ENCODE data around the gene ADAMTS7.
"Not testable (repeated sequence)": the region's sequence is repeated elsewhere in the genome, so short reads cannot be mapped to it uniquely, and the experiment has no call there.

ADAMTS7 gene

DNA sequence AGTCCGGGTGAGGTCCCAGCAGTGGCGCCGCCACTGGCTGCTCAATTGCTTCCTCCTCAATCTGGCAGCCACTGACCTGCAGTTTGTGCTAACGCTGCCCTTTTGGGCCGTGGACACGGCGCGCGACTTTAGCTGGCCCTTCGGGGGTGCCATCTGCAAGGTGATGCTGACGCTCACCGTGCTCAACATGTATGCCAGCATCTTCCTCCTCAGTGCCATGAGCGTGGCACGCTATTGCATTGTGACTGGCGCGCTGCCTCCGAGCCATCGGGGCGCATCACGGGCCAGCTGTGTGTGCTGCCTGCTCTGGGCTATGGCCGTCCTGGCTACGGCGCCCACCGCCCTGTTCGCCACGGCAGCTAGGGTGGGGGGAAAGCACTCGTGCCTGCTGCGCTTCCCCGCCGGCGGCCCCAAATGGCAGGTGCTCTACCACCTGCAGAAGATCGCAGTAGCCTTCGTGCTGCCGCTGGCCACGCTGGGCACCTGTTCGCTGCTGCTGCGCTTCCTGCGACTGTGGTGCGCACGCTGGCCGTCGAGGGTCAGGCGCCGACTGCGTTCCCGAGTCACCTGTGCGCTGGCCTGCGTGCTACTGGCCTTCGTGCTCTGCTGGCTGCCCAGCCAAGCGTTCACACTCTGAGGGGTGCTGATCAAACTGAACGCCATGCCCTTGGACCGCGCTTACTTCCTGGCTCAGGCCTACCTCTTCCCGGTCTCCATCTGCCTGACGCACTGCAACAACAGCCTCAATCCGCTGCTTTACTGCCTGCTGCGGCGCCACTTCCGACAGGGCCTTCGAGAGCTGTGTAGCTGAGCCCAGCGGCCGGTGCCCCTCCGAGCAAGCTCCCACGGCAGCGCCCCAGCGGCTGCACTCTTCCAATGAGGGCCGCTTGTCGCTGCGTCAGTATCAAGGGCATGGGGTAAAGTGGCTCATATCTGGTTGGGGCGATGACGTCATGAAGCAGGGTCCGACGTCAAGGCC is 20.3 kb upstream of the ADAMTS7 start:
- no peak for DNase-seq (ENCODE audit: low read depth in 3 of 3)

DNA sequence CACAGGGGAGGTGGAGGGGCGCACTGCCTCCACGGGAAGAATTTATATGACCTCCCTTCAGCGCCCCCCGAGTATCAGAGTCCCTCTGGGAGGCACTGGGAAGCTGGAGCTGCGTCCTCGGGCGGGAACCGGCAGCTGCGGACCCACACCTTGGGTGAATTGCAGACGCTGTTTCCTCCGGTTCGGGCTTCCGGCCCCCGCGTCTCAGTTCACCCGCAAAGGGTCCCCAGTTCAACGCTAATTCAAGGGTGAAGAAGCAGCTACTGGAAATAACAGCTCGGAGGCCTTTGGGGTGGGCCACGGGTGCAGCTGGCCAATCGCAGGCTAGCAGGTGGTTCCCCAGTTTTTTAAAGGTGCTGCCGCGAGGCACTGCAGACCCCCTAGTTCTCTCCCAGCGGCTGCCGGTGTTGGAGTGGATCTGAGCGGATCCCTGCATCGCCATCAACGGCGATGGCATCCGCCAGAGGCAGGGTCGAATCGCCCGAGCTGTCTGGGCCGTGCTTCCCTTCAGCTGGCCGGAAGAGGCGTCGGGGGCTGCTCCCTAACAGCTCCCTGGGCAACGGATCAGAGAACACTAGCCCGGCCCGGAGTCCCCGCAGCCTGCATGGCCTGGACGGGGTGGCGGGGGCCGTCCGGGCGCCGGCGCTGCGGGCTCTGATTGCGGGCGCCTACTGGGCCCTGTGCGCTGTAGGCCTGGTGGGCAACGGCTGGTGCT is 19.4 kb upstream of the ADAMTS7 start:
- no peak for DNase-seq (ENCODE audit: low read depth in 3 of 3)

DNA sequence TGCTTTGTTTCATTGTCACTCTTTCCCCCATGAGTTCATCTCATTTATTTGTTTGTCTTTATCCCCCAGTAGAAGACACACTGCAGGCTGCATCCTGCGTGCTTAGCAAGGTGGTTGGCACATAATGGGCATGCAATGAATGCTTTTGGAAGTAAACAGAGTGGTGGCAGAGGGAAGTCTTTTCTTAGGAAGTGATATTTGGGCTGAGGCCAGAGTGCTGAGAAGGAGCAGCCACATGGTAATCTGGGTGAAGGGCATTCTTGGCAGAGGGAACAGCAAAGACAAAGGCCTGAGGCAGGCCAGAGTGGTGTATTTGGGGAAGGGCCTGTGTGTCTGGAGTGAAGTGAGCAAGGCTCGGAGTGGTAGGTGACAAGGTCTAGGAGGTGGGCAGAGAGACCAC is 17.7 kb upstream of the ADAMTS7 start:
- DNase-seq (ENCODE audit: low read depth in 3 of 3): no peak

DNA sequence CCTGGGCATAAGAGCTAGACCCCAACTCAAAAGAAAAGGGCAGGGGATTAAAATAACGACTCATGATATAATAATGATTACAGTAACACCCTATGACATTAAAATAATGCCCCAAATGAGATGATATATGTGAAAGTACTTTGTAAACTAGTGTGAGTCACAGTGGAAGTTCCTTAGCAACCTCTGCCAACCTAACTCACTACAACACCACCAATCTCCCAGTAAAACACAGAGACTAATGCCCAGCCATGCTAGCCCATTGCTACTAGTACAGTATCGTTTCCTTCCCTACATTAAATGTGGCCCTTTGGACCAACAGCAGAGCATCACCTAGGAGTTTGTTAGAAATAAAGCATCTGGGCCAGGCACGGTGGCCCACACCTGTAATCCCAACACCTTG is 11.2 kb upstream of the ADAMTS7 start:
- no peak for DNase-seq (ENCODE audit: low read depth in 3 of 3)

DNA sequence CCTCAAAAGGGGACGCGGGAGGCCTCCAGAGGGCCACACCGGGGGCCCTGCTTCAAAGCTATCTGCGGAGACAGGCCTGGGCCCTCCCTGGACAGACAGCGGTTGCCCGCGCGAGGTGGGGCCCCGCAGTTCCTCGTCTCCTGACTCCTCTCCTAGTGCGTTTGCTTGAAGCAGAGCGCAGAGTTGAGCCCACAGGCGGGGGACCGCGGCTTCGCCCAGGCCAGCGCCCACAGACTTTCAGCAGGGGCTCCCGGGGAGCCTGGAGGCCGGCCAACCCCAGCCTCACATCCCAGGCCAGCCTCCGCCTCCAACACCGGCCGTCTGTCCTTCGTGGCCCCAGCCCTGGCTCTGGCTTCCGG is 540 bp upstream of the ADAMTS7 start:
- no peak for DNase-seq (ENCODE audit: low read depth in 3 of 3)

DNA sequence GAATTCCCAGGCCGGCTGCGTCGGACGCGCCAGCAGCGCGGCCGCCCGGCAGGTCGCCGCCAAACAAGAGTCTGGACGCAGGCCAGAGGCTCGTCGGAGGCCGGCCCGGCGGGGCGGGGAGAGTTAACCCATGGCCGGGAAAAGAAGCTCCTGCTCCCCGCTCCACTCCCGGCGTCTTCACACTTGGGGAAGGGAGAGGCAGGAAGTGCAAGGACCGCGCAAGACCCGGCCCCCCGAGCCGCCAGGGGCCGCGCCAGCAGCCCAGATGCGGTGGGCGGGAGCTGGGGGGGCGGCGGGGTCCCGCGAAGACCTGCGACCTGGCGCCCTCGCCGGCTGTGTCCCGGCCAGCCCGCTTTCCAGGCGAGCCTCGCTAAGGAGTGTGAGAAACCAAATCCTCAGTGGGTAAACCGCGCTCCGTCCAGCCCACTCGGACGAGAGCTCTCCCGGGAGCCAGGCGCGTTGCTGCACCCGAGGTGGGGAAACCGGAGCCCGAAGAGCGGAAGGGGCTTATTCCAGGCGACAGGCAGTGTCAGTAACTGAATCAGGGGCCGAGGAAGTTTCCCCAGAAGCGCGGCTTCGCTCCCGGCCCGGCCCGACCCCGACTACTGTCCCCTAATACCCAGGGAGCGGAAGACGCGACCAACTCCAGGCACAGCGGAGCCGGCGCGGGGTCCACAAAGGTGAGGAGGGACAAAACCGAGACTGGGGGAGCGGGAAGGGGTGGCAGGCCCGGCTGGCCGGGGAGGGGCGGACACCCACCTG is 721 bp downstream of the ADAMTS7 start:
- no peak for DNase-seq (ENCODE audit: low read depth in 3 of 3)

DNA sequence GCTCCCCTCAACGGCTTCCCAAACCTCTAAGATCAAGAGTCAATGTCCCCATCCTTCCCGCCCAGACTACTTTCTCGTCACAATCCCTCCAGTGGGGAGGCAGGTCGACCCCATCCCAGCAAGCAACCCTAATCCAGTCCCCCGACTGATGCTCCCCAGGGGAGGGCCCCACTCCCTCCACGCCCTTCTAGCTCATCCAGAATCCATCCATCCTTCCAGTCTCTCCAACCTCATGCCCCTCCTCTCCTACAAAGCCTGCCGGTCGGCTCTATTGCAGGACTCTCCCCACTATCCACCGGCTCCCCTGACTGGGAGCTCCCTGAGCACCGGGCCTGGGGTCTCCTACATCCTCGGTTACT is 1.3 kb downstream of the ADAMTS7 start:
- no peak for DNase-seq (ENCODE audit: low read depth in 3 of 3)

DNA sequence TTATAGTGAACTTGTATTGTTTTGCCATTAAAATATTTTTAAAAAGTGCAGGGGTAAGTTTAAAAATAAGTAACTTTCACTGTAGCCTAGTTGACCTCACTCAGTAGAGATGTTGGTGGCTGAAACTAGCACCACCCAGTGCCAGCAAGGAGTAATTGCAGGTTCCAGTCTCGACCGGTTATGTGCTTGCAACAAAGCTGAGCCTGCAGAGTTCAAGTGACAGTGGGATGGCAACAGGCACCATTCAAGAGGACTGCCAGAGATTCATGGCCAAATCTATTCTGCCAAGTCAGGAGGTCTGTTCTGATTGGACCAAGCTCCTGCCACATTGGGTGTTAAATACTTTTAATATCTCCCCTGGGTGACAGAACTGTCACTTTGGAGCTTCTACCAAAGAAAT is 2.7 kb downstream of the ADAMTS7 start:
- DNase-seq (ENCODE audit: low read depth in 3 of 3): no peak

DNA sequence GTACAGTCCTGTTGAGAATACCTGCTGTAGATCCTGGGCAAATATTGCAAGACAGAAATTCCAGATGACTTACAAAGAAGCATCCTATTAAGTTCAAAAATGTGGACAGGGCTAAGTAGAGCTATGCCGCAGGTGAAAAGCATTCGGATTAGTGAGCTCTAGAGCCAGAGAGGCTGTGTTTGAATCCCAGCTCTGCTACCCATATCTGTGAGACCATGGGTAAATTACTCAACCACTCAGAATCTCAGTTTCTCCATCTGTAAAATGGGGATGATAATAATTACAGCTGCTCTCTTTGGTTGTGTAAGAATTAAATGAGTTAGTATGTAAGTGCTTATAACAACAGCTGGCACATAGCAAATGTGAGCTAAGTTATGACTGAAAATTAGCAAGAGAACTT is 3.9 kb downstream of the ADAMTS7 start:
- no peak for DNase-seq (ENCODE audit: low read depth in 3 of 3)

DNA sequence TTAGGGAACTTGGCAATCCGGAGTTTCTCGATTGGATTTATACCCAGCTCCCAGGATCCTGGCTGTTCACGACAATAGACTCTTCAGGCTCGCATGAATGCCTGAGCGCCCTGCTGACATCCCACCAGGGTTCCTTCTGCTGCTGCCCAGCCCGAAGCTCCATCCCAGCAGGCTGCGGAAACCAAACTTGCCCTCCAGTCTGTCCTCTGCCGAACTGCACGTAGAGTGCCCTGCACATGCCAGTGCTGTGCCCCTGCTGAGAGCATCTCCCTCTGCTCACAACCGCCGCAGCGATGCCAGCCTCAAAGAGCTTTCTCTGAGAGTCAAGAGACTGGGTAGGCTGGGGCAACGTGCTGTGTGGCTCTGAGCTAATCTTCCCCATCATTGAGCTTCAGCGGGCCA is 6.9 kb downstream of the ADAMTS7 start:
- no peak for DNase-seq (ENCODE audit: low read depth in 3 of 3)

DNA sequence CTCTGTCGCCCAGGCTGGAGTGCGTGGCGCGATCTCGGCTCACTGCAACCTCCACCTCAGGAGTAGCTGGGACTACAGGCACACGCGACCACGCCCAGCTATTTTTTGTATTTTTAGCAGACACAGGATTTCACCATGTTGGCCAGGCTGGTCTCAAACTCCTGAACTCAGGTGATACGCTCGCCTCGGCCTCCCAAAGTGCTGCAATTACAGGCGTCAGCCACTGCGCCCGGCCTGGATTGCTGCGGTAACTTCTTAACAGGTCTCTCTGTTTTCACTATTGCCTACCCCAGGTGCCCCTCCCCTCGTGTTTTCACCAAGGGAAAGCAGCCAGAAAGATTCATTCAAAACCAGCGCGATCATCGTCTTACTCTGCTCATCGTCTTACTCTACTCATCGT is 10.5 kb downstream of the ADAMTS7 start:
- no peak for DNase-seq (ENCODE audit: low read depth in 3 of 3)

DNA sequence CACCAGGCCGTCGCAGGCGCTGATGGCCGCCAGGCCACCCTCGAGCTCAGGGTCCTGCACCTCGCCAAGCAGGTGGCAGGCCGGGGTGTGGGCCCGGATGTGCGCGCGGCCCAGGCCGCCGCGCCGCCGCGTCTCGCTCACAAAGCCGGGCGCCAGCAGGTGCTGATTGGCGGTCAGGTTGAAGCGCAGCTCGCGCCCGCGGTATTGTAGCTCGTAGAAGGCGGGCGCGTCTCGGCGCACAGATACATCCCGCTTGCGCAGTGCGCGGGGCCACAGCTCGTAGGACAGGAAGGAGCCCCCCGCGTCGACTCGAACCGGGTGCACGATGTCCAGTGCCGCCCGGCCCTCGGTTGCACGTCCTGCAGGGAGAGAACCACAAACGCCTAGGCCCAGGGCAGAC is 11.1 kb downstream of the ADAMTS7 start:
- DNase-seq (ENCODE audit: low read depth in 3 of 3): no peak

DNA sequence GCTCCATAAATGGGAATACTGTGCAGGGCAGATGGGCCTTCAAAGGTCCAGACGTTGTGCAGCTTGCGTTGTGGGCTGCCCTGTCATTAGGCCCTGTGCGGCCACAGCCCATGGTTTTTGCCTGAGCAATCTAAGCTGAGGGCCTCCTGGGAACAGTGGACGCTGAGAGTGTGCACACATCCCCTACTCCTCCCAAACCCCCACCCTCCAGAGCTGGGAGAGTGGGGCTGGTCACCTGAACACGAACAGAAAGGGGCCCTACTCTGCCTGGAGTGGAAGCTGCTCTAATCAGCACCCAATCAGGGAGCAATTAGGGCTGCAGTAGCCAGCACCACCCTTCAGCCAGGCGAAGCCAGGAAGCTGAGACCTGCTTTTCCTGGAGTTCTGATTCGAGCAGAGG is 12.2 kb downstream of the ADAMTS7 start:
- not testable (repeated sequence) for DNase-seq (ENCODE audit: low read depth in 3 of 3)

DNA sequence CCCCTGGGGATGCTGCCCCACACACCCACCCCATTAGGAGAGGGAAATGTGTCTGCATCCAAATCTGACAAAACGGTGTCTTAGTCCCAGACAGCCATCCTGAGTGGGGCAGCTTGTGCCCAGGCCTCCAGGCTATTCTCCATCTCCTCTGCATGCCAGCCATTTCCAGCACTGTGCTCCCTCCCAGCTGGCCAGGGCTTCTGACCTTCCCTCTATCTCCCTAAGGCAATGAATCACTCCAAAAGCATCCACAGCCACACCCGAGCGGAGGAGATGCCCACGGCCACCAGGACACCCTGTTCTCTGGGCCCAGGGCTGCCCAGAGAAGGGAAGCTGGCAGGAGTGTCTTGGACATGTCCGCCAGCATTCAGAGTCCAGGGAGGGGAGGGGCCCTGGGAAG is 12.9 kb downstream of the ADAMTS7 start:
- not testable (repeated sequence) for DNase-seq (ENCODE audit: low read depth in 3 of 3)

DNA sequence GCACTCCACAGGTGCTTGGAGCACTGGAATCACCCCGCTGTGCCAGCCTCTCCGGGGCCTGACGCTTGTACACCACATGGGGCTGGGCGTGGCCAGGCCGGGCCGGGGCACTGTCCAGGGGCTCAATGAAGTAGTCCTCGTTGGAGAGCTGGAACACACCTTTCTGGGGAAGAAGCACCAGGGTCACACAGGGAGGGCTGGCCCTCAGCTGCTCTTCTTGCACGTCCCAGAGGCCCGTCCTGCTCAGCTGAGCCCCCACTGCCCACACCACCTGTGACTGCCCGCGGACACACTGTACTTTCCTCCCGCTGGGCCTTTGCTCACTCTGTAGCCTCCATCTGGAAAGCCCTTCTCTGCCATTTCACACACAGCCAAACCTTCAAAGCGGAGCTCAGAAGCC is 13.3 kb downstream of the ADAMTS7 start:
- no peak for DNase-seq (ENCODE audit: low read depth in 3 of 3)

DNA sequence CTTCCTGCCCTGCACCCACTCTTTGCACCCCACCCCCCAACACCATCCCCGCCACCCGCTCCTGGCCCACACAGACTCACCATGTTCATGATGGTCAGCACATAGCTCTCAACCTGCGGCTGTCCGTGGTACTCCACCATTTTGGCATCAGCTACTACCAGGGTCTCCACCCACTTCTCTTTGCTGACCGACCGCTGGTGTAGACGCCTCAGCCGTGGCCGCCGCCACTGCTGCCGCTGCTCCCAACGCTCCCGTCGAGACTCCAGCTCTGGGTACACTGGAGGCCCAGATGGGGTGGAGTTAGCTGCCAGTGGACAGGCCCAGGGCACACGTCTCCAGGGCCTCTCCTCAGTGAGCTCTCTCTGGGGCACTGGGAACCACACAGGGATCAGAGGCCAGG is 14.8 kb downstream of the ADAMTS7 start:
- DNase-seq (ENCODE audit: low read depth in 3 of 3): no peak

DNA sequence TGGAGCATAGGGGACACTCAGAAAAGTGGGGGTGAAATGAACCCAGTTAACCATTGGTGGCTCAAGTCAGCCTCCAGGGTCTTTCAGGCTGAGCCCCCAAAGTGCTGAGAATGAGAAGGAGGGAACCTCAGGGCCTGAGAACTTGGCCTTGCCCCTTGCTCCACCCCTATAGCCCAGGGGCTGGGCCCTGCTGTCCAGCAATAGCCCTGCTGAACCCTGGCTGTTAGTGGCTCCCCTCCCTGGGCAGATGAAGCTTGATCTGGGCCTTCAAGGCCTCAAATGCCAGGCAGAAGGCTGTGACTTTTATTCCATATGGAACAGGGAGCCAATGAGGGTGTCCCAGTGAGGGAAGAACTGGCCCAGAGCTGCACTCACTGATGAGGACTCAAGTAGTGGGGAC is 16.2 kb downstream of the ADAMTS7 start:
- no peak for DNase-seq (ENCODE audit: low read depth in 3 of 3)

DNA sequence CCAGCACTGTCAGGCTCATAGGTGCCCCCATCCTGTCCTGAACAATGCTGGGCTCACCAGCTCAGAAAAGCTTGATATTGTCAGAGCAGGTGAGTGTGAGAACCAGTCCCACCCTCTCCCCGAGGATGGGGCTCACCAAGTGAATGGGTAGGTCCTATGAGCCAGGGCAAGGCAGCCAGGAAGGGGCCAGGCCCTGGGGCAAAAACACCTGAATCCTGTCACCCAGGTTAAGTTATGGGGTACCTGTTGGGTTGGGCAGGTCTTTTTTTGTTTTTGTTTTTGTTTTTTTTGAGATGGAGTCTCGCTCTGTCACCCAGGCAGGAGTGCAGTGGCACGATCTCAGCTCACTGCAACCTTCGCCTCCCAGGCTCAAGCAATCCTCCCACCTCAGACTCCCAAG is 16.8 kb downstream of the ADAMTS7 start:
- DNase-seq (ENCODE audit: low read depth in 3 of 3): not testable (repeated sequence)

DNA sequence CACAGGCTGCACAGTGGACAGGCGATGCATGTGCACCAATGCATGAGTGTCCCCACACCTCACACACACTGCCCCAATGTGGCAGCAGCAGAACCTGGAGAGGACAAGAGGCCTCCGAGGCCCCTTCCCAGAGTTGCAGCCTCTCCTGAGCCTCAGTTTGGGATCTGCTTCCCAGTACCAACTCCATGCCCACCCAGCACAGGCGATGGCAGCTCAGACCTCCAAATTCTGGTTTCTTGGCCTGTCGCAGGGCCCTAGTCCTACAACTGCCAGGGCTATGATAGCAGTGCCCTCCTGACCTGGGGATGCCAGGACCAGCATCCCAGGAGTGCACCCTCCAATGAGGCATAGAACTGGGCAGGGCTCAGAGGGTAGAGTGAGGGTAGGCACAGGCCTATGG is 19.9 kb downstream of the ADAMTS7 start:
- no peak for DNase-seq (ENCODE audit: low read depth in 3 of 3)

DNA sequence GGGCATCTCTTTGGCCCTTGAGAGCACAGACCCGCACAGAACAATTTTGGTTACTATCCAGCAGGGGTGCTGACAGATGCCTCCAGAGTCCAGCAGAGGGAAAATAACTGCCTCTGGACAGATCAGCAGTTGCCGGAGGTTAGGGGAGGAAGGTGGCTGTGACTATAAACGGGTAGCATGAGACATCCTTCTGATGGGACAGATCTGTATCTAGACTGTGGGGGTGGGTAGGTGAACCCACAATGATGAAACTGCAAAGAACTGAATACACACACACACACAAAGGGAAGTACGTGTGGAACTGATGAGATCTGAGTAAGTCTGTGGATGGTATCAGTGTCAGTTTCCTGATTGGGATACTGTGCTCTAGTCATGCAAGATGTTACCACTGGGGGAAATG is 21.2 kb downstream of the ADAMTS7 start:
- peak in 1 of 3 donors; percentile 22 for DNase-seq (ENCODE audit: low read depth in 3 of 3)

DNA sequence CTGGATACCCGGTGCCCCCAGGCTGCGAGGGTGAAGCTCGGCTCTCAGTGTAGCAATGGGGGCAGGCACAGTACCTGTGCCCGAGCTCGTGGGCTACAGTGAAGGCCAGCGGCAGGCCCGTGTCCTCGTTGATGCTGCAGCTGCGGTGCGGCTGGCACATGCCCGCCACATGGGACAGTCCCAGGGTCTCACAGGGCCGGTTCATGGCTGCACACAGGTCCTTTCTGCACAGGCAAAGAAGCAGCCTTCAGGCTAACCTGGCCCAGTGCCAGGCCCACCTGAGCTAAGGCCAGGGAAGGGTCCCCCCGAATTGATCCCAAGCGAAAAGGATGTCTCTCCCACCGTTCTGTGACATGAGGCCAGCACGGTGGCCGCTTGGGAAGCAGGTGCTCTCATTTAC is 21.6 kb downstream of the ADAMTS7 start:
- DNase-seq (ENCODE audit: low read depth in 3 of 3): no peak

DNA sequence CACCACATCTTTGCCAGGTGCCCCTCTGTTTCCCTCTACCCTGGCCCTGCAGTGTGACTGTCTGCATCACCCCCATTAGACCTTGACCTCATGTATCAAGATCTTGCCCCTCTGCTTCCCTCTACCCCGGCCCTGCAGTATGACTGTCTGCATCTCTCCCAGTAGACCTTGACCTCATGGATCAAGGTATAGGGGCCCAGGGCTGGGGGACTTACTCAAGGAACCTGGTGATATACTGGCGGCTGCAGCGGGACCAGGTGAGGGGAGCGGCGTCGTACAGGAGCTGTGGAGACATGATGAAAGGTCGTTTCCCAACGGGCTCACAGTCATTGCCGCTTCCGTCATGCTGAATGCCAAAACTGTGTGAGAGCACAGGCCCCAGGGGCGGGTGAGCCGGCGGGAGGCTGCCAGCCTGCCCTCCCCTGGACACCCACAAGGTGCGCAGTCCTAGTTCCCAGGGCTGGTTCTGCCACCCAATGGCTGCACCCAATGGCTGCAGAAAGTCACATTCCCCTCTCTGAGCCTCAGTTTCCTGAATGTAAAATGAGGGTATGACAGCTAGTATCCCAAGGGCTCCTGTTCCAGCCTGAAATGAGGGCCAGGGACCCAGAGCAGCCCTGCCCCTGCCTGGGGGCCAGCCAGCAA is 23.1 kb downstream of the ADAMTS7 start:
- DNase-seq (ENCODE audit: low read depth in 3 of 3): no peak
